ENCODE results near the gene NFATC2IP. TPM values are rescaled to one million over a fixed set of nuclear protein-coding genes. Genes with fewer than 3 reads are reported as not detected.

Gene NFATC2IP
- total and polyA plus RNA-seq, 10 of the 15 experiments (the other 5 are each of a cell fraction or from before 2014, with no cell fraction given) = 12.2 to 93.9 (median 46.9) TPM

DNA sequence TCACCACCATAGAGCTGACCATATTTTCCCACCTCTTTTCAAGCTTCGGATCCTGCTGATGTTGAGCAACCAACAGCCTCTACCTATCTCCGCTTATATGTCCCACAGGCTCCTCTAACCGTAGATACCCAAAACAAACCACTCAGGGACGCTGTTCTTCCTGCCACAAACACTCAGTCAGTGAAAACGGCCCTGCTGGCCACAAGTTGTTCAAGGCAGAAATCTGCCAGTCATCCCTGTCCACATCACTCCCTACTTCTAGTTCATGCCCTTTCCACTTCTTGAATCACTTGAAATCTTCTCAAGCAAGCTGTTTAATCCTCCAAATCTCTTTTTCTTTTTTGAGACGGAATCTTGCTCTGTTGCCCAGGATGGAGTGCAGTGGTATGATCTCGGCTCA lies 33.6 kb upstream of the NFATC2IP start:
- H3K27ac ChIP-seq (ENCODE audit: control insufficient read depth, insufficient read depth) = no peak overlapping the region
- BruUV-seq (replicated peaks) = TSS peak; percentile 53
- peaks cover 11 to 13% of the 10 kb centered on the region in 2 experiments for H3K36me3 ChIP-seq (ENCODE audit: control insufficient read depth in 2 of 2, insufficient read depth in 2 of 2, low read length in 1 of 2)
- no peak overlapping the region for H2AFZ ChIP-seq (ENCODE audit: control insufficient read depth, low read depth, low read length)
- ChIA-PET SMC1A (ENCODE audit: uncharacterized antibody, unreplicated experiment) (interaction anchor here (0.6 to 1.0 kb wide), 4 partner anchors 15 to 28 kb away, joined by 3 to 4 read pairs (median 4); partner anchors contain the start of gene CD19), CTCF (interaction anchor here (0.6 to 4.2 kb wide), 2 partner anchors 9 to 28 kb away, joined by 3 to 18 read pairs; no protein-coding TSS in a partner anchor), RAD21 (ENCODE audit: unreplicated experiment) (interaction anchor here (2.1 kb wide), 1 partner anchor 27 kb away, joined by 10 read pairs; no protein-coding TSS in a partner anchor), POLR2A (no interaction called here)
- H3K9ac ChIP-seq (ENCODE audit: control insufficient read depth, insufficient read depth, low read length) = no peak overlapping the region
- H3K4me3 ChIP-seq = no peak overlapping the region
- FAIRE-seq = no peak
- no peaks in the 10 kb centered on the region for H3K9me3 ChIP-seq (replicated peaks; ENCODE audit: control insufficient read depth, insufficient read depth, low read length)
- H3K79me2 ChIP-seq (ENCODE audit: control insufficient read depth, insufficient read depth, low read length) = no peaks in the 10 kb centered on the region
- no peak overlapping the region for H3K4me2 ChIP-seq (ENCODE audit: control insufficient read depth, insufficient read depth)
- intact Hi-C loops (cut with micrococcal nuclease; ENCODE audit: unreplicated experiment) = no loop called here
- H3K27me3 ChIP-seq (replicated peaks in 1 of 2; ENCODE audit: control insufficient read depth in 2 of 2, insufficient read depth in 2 of 2, low read length in 1 of 2) = no peaks in the 10 kb centered on the region
- in situ Hi-C loops (cut with MboI) = loop anchor here (5.0 kb wide), 1 partner anchor 35 kb away; no protein-coding TSS in a partner anchor
- TF ChIP-seq LARP7 (IDR thresholded peaks at IDR 0.05) = no peak
- H3K4me1 ChIP-seq (ENCODE audit: control insufficient read depth, insufficient read depth, low read length) = no peaks in the 10 kb centered on the region
- WGBS (ENCODE audit: insufficient coverage, insufficient replicate concordance, low lambda C conversion rate, missing lambda C conversion rate) = 43% methylated on average over 7 of the region's 7 CpGs
- ATAC-seq = no peak
- H4K20me1 ChIP-seq (ENCODE audit: control insufficient read depth, insufficient read depth) = no peaks in the 10 kb centered on the region
- DNase-seq (ENCODE audit: low read depth, low spot score) = no peak

GRCh38 chr16:28918698-28919097 lies 32.0 kb upstream of the NFATC2IP start:
- BruUV-seq (replicated peaks) = no TSS peak
- Histone ChIP-seq H3K9ac (ENCODE audit: control insufficient read depth, insufficient read depth, low read length) (no peak overlapping the region), H3K79me2 (ENCODE audit: control insufficient read depth, insufficient read depth, low read length) (no peaks in the 10 kb centered on the region), H3K4me3 (no peak overlapping the region), H3K4me2 (ENCODE audit: control insufficient read depth, insufficient read depth) (no peak overlapping the region), H3K9me3 (replicated peaks; ENCODE audit: control insufficient read depth, insufficient read depth, low read length) (no peaks in the 10 kb centered on the region), H2AFZ (ENCODE audit: control insufficient read depth, low read depth, low read length) (no peak overlapping the region), H3K27ac (ENCODE audit: control insufficient read depth, insufficient read depth) (no peak overlapping the region), H3K36me3 (ENCODE audit: control insufficient read depth in 2 of 2, insufficient read depth in 2 of 2, low read length in 1 of 2) (peaks cover 11 to 13% of the 10 kb centered on the region in 2 experiments), H3K27me3 (replicated peaks in 1 of 2; ENCODE audit: control insufficient read depth in 2 of 2, insufficient read depth in 2 of 2, low read length in 1 of 2) (no peaks in the 10 kb centered on the region), H3K4me1 (ENCODE audit: control insufficient read depth, insufficient read depth, low read length) (peaks cover 9% of the 10 kb centered on the region; the same call in 1 of the 2 replicates), H4K20me1 (ENCODE audit: control insufficient read depth, insufficient read depth) (no peaks in the 10 kb centered on the region)
- CTCF ChIA-PET = interaction anchor here (4.2 kb wide), 1 partner anchor 26 kb away, joined by 18 read pairs; no protein-coding TSS in a partner anchor
- no peak for FAIRE-seq
- intact Hi-C loops (cut with micrococcal nuclease; ENCODE audit: unreplicated experiment) = no loop called here
- SMC1A ChIA-PET (ENCODE audit: uncharacterized antibody, unreplicated experiment) = interaction anchor here (0.7 to 0.9 kb wide), 2 partner anchors 26 to 43 kb away, joined by 3 to 4 read pairs; no protein-coding TSS in a partner anchor
- DNase-seq (ENCODE audit: low read depth, low spot score) = no peak
- POLR2A ChIA-PET = interaction anchor here (1.6 kb wide), 1 partner anchor 40 kb away, joined by 4 read pairs; no protein-coding TSS in a partner anchor
- ATAC-seq = no peak
- 98% methylated on average over 3 of the region's 3 CpGs for WGBS (ENCODE audit: insufficient coverage, insufficient replicate concordance, low lambda C conversion rate, missing lambda C conversion rate)
- RAD21 ChIA-PET (ENCODE audit: unreplicated experiment) = no interaction called here
- in situ Hi-C loops (cut with MboI) = loop anchor here (5.0 kb wide), 1 partner anchor 36 kb away; no protein-coding TSS in a partner anchor
- no peak for TF ChIP-seq RCOR1 (conservative IDR thresholded peaks at IDR 0.05; ENCODE audit: low read depth, low read length)
- TF ChIP-seq NFIC (IDR thresholded peaks at IDR 0.05; ENCODE audit: low read depth, low read length) = no peak
- TF ChIP-seq CHD2 (IDR thresholded peaks at IDR 0.05; ENCODE audit: borderline replicate concordance, low read depth, low read length) = no peak
- TF ChIP-seq KAT2A (conservative IDR thresholded peaks at IDR 0.05; ENCODE audit: control insufficient read depth, low read depth, low read length) = no peak
- TF ChIP-seq PML (IDR thresholded peaks at IDR 0.05; ENCODE audit: low read length) = no peak
- TF ChIP-seq NFXL1 (IDR thresholded peaks at IDR 0.05; ENCODE audit: borderline replicate concordance) = no peak
- TF ChIP-seq, protein P1, sequence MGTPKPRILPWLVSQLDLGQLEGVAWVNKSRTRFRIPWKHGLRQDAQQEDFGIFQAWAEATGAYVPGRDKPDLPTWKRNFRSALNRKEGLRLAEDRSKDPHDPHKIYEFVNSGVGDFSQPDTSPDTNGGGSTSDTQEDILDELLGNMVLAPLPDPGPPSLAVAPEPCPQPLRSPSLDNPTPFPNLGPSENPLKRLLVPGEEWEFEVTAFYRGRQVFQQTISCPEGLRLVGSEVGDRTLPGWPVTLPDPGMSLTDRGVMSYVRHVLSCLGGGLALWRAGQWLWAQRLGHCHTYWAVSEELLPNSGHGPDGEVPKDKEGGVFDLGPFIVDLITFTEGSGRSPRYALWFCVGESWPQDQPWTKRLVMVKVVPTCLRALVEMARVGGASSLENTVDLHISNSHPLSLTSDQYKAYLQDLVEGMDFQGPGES (IDR thresholded peaks at IDR 0.05) = no peak
- TF ChIP-seq NFYA (IDR thresholded peaks at IDR 0.05; ENCODE audit: borderline replicate concordance, low read depth, low read length) = no peak
- no peak for TF ChIP-seq NKRF (conservative IDR thresholded peaks at IDR 0.05)
- TF ChIP-seq SRF (IDR thresholded peaks at IDR 0.05; ENCODE audit: low read depth in 2 of 2, low read length in 2 of 2) = no peak
- TF ChIP-seq ZNF622 (IDR thresholded peaks at IDR 0.05) = no peak
- TF ChIP-seq ZNF207 (IDR thresholded peaks at IDR 0.05; ENCODE audit: borderline replicate concordance) = no peak
